ENCODE measurements around the gene SCARB1.

Gene SCARB1

DNA sequence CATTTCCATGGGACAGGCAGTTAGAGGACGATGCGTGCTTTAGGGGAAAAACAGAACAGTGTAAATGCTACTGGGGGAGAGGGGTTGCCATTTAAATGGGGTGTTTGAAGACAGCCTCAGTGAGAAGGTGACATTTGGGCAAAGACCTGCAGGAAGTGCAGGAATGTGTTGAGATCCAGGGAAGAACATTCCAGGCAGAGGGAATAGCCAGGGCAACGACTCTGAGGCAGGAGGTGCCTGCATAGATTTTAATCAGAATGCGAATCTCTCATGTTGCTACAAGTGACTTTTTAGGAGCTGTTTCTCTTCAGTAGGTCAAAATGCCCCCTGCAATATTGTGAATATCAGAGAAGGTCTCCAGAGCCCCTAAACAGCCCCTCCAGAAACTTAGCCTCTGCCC is 7.6 kb upstream of the SCARB1 start:
- no peak overlapping the region for H3K4me2 ChIP-seq (ENCODE audit: low read length)
- no peak overlapping the region for H3K23ac ChIP-seq (ENCODE audit: low read length)
- no peaks in the 10 kb centered on the region for H3K79me2 ChIP-seq (ENCODE audit: control insufficient read depth, insufficient read depth, low read length, poor library complexity)
- H3K27ac ChIP-seq (ENCODE audit: low read depth, low read length), result no peak overlapping the region
- H3K4me3 ChIP-seq (ENCODE audit: low read depth, low read length), result no peak overlapping the region
- no peaks in the 10 kb centered on the region for H3K27me3 ChIP-seq (ENCODE audit: insufficient read depth, low read length)
- no peak overlapping the region for H4K91ac ChIP-seq (ENCODE audit: low read depth, low read length)
- no peak overlapping the region for H2BK12ac ChIP-seq (ENCODE audit: low read length)
- H2AK5ac ChIP-seq (ENCODE audit: low read length), result no peak overlapping the region
- WGBS (ENCODE audit: extremely low coverage, insufficient coverage, insufficient read length), result no CpG with 5 or more reads among the region's 4 CpGs
- H2BK120ac ChIP-seq (ENCODE audit: insufficient read depth, low read length, poor library complexity), result no peak overlapping the region
- no peak overlapping the region for H3K14ac ChIP-seq (ENCODE audit: low read length)
- no peaks in the 10 kb centered on the region for H3K36me3 ChIP-seq (ENCODE audit: control insufficient read depth in 1 of 2, insufficient read depth in 2 of 2, low read length in 2 of 2)
- no peak overlapping the region for H3K18ac ChIP-seq (ENCODE audit: low read length)
- no peak overlapping the region for H4K8ac ChIP-seq (ENCODE audit: low read depth, low read length)
- no peaks in the 10 kb centered on the region for H3K4me1 ChIP-seq (ENCODE audit: control insufficient read depth in 1 of 2, insufficient read depth in 2 of 2, low read length in 2 of 2)
- H3K9me3 ChIP-seq (ENCODE audit: insufficient read depth, low read depth, low read length), result no peaks in the 10 kb centered on the region
- H3K79me1 ChIP-seq (ENCODE audit: low read length), result no peaks in the 10 kb centered on the region
- peak in 1 of 2 donors; percentile 70 for DNase-seq
- H2AFZ ChIP-seq (ENCODE audit: insufficient read depth, low read length, poor library complexity), result no peak overlapping the region
- no peak overlapping the region for H2BK5ac ChIP-seq (ENCODE audit: low read depth, low read length, poor library complexity)
- H4K12ac ChIP-seq (ENCODE audit: low read depth, low read length), result no peak overlapping the region
- H3K9ac ChIP-seq (ENCODE audit: low read length), result no peak overlapping the region
- no peak overlapping the region for H3K4ac ChIP-seq (ENCODE audit: low read depth, low read length)

DNA sequence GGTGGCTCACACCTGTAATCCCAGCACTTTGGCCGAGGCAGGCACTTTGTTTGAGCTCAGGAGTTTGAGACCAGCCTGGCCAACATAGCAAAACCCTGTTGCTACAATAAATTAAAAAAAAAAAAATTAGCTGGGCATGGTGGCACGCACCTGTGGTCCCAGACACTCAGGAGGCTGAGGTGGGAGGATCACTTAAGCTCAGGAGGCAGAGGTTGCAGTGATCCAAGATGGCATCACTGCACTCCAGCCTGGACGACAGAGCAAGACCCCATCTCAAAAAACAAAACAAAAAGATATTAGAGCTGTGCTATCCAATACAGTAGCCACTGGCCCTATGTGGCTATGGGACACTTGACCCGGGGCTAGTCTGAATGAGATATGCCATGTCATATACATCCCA is 6.9 kb upstream of the SCARB1 start:
- Histone ChIP-seq H3K9ac (ENCODE audit: low read length) (no peak overlapping the region), H2BK120ac (ENCODE audit: insufficient read depth, low read length, poor library complexity) (no peak overlapping the region), H4K8ac (ENCODE audit: low read depth, low read length) (no peak overlapping the region), H3K23ac (ENCODE audit: low read length) (no peak overlapping the region), H3K36me3 (ENCODE audit: control insufficient read depth in 1 of 2, insufficient read depth in 2 of 2, low read length in 2 of 2) (no peaks in the 10 kb centered on the region), H3K14ac (ENCODE audit: low read length) (no peak overlapping the region), H4K91ac (ENCODE audit: low read depth, low read length) (no peak overlapping the region), H3K79me2 (ENCODE audit: control insufficient read depth, insufficient read depth, low read length, poor library complexity) (no peaks in the 10 kb centered on the region), H3K27me3 (ENCODE audit: insufficient read depth, low read length) (no peaks in the 10 kb centered on the region), H3K4ac (ENCODE audit: low read depth, low read length) (no peak overlapping the region), H2BK12ac (ENCODE audit: low read length) (no peak overlapping the region), H3K4me1 (ENCODE audit: control insufficient read depth in 1 of 2, insufficient read depth in 2 of 2, low read length in 2 of 2) (no peaks in the 10 kb centered on the region), H2AK5ac (ENCODE audit: low read length) (no peak overlapping the region), H3K4me3 (ENCODE audit: low read depth, low read length) (no peak overlapping the region), H2BK5ac (ENCODE audit: low read depth, low read length, poor library complexity) (no peak overlapping the region), H3K27ac (ENCODE audit: low read depth, low read length) (no peak overlapping the region), H4K12ac (ENCODE audit: low read depth, low read length) (no peak overlapping the region), H3K9me3 (ENCODE audit: insufficient read depth, low read depth, low read length) (no peaks in the 10 kb centered on the region), H2AFZ (ENCODE audit: insufficient read depth, low read length, poor library complexity) (no peak overlapping the region), H3K4me2 (ENCODE audit: low read length) (no peak overlapping the region), H3K18ac (ENCODE audit: low read length) (no peak overlapping the region), H3K79me1 (ENCODE audit: low read length) (no peaks in the 10 kb centered on the region)
- no CpG with 5 or more reads among the region's 4 CpGs for WGBS (ENCODE audit: extremely low coverage, insufficient coverage, insufficient read length)
- no peak for DNase-seq

DNA sequence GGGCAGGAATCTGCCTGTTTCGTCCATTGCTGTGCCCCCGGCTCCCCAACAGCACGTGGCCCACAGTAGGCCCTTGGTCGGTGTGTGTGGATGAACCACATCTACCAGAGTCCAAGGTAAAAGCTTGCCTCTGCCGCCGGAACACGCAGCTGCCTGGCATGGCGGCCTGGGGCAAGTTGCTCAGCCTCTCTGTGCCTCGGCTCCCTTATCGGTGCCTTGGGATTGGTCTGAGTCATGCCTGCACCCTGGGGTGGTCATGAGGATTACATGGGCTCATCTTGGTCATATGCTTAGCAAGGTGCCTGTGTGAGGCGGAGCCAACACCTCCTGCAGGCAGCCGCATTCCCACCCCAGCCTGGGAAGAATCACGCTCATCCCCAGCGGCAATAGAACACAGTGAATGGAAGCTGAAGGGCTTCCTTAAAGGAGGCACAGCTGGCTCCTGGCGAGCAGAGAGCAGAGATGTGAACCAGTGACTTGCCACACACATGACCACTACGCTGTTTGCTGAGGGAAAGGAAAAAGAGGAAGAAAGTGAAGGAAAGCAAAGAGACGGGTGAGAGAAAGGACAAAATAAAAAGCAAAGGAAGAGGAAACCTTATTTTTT is 5.5 kb upstream of the SCARB1 start:
- H3K18ac ChIP-seq (ENCODE audit: low read length), result no peak overlapping the region
- H2BK5ac ChIP-seq (ENCODE audit: low read depth, low read length, poor library complexity), result no peak overlapping the region
- DNase-seq, result peak; percentile 95 to 98
- H4K12ac ChIP-seq (ENCODE audit: low read depth, low read length), result no peak overlapping the region
- H3K27me3 ChIP-seq (ENCODE audit: insufficient read depth, low read length), result no peaks in the 10 kb centered on the region
- H3K4me1 ChIP-seq (ENCODE audit: control insufficient read depth in 1 of 2, insufficient read depth in 2 of 2, low read length in 2 of 2), result peaks cover under 1 to 2% of the 10 kb centered on the region in 2 experiments
- H2AFZ ChIP-seq (ENCODE audit: insufficient read depth, low read length, poor library complexity), result no peak overlapping the region
- H4K91ac ChIP-seq (ENCODE audit: low read depth, low read length), result no peak overlapping the region
- no peaks in the 10 kb centered on the region for H3K79me2 ChIP-seq (ENCODE audit: control insufficient read depth, insufficient read depth, low read length, poor library complexity)
- no CpG with 5 or more reads among the region's 17 CpGs for WGBS (ENCODE audit: extremely low coverage, insufficient coverage, insufficient read length)
- H3K4me3 ChIP-seq (ENCODE audit: low read depth, low read length), result no peak overlapping the region
- H3K14ac ChIP-seq (ENCODE audit: low read length), result no peak overlapping the region
- H4K8ac ChIP-seq (ENCODE audit: low read depth, low read length), result no peak overlapping the region
- H3K9me3 ChIP-seq (ENCODE audit: insufficient read depth, low read depth, low read length), result no peaks in the 10 kb centered on the region
- no peak overlapping the region for H2BK12ac ChIP-seq (ENCODE audit: low read length)
- H3K4ac ChIP-seq (ENCODE audit: low read depth, low read length), result no peak overlapping the region
- H3K23ac ChIP-seq (ENCODE audit: low read length), result no peak overlapping the region
- no peak overlapping the region for H2BK120ac ChIP-seq (ENCODE audit: insufficient read depth, low read length, poor library complexity)
- peaks cover 3% of the 10 kb centered on the region for H3K79me1 ChIP-seq (ENCODE audit: low read length)
- H3K27ac ChIP-seq (ENCODE audit: low read depth, low read length), result no peak overlapping the region
- no peak overlapping the region for H3K4me2 ChIP-seq (ENCODE audit: low read length)
- H2AK5ac ChIP-seq (ENCODE audit: low read length), result no peak overlapping the region
- no peak overlapping the region for H3K9ac ChIP-seq (ENCODE audit: low read length)
- H3K36me3 ChIP-seq (ENCODE audit: control insufficient read depth in 1 of 2, insufficient read depth in 2 of 2, low read length in 2 of 2), result no peaks in the 10 kb centered on the region

DNA sequence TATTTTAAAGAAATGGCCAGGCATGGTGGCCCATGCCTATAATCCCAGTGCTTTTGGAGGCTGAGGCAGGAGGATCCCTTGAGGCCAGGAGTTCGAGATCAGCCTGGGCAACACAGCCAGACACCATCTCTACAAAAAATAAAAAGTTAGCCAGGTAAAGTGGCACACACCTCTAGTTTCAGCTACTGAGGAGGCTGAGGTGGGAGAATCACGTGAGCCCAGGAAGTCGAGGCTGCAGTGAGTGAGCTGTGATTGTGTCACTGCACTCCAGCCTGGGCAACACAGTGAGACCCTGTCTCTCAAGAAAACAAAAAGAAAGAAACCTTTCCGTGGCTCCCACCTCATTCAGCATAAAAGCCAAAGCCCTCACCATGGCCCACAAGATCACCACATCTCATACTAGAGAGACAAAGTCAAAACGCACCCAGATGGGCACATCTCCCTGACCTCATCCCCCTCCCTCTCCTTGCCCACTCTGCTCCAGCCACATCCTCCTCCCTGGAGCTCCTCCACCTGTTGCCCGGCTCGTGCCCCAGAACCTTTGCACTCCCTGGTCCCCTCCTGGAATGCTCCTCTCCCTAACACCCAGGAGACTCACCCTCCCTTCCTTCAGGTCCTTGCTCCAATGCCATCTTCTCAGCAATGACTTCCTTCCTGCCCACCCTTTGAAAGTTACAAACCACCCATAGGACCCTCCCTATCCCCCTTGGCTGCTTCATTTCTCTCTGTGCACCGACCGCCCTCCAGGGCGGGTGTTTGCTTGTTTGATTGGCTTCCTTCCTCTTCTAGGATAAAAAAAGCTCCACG is 4.8 kb upstream of the SCARB1 start:
- no peak overlapping the region for H2AK5ac ChIP-seq (ENCODE audit: low read length)
- H3K23ac ChIP-seq (ENCODE audit: low read length), result no peak overlapping the region
- no peak overlapping the region for H3K9ac ChIP-seq (ENCODE audit: low read length)
- no peaks in the 10 kb centered on the region for H3K36me3 ChIP-seq (ENCODE audit: control insufficient read depth in 1 of 2, insufficient read depth in 2 of 2, low read length in 2 of 2)
- H2BK120ac ChIP-seq (ENCODE audit: insufficient read depth, low read length, poor library complexity), result no peak overlapping the region
- no peaks in the 10 kb centered on the region for H3K27me3 ChIP-seq (ENCODE audit: insufficient read depth, low read length)
- no peak overlapping the region for H4K91ac ChIP-seq (ENCODE audit: low read depth, low read length)
- H3K4me3 ChIP-seq (ENCODE audit: low read depth, low read length), result no peak overlapping the region
- no peak overlapping the region for H3K27ac ChIP-seq (ENCODE audit: low read depth, low read length)
- no peak overlapping the region for H4K8ac ChIP-seq (ENCODE audit: low read depth, low read length)
- no peak overlapping the region for H3K14ac ChIP-seq (ENCODE audit: low read length)
- H4K12ac ChIP-seq (ENCODE audit: low read depth, low read length), result no peak overlapping the region
- H2BK12ac ChIP-seq (ENCODE audit: low read length), result no peak overlapping the region
- peaks cover 2% of the 10 kb centered on the region for H3K79me2 ChIP-seq (ENCODE audit: control insufficient read depth, insufficient read depth, low read length, poor library complexity)
- H3K4me2 ChIP-seq (ENCODE audit: low read length), result no peak overlapping the region
- peaks cover 2 to 7% of the 10 kb centered on the region in 2 experiments for H3K4me1 ChIP-seq (ENCODE audit: control insufficient read depth in 1 of 2, insufficient read depth in 2 of 2, low read length in 2 of 2)
- no peak overlapping the region for H2AFZ ChIP-seq (ENCODE audit: insufficient read depth, low read length, poor library complexity)
- no peak overlapping the region for H3K18ac ChIP-seq (ENCODE audit: low read length)
- H3K4ac ChIP-seq (ENCODE audit: low read depth, low read length), result no peak overlapping the region
- H3K9me3 ChIP-seq (ENCODE audit: insufficient read depth, low read depth, low read length), result no peaks in the 10 kb centered on the region
- WGBS (ENCODE audit: extremely low coverage, insufficient coverage, insufficient read length), result no CpG with 5 or more reads among the region's 11 CpGs
- H2BK5ac ChIP-seq (ENCODE audit: low read depth, low read length, poor library complexity), result no peak overlapping the region
- DNase-seq, result no peak
- peaks cover 8% of the 10 kb centered on the region for H3K79me1 ChIP-seq (ENCODE audit: low read length)
